Activated naive CD8-positive, alpha-beta T cell treated with anti-CD3 and anti-CD28 coated beads for 36 hours (primary cell): ENCODE results near the gene IL22. TPM values are rescaled to one million over a fixed set of nuclear protein-coding genes. Genes with fewer than 3 reads are reported as not detected.

Experiments used
- total RNA-seq, 2 experiments: library from RNA; stranded (reverse); gene quantifications; one replicate each; pipeline ENCODE4 v1.2.3, GENCODE V29; 2021

IL22 gene
- total RNA-seq, 2 experiments from 2014 or later: 0.31 to 0.64 TPM

Other genes with a start within 250 kb of the IL22 start
- 10 to 100 TPM; 39.0 to 39.7 TPM for gene IFNG, start 93.9 kb downstream of the IL22 start, total RNA-seq
- gene IL26, start 27.8 kb downstream of the IL22 start, total RNA-seq: under 1 TPM in 1 of 2 experiments, not detected in 1; 0.21 TPM
- 10 to 100 TPM; 20.0 to 22.2 TPM for gene MDM1, start 78.8 kb upstream of the IL22 start, total RNA-seq